Activated CD8-positive, alpha-beta T cell treated with anti-CD3 and anti-CD28 coated beads for 36 hours (primary cell): ENCODE measurements around the gene EXOC3. TPM values are rescaled to one million over a fixed set of nuclear protein-coding genes. Genes with fewer than 3 reads are reported as not detected.

Experiments used
- ATAC-seq: fragments of 200-7000 bp; cut with Tn5 transposase; one replicate; pipeline ENCODE4 v1.10.0; 2021; ENCODE audit warnings: mild to moderate bottlenecking, moderate library complexity
- CTCF ChIA-PET: fragments of 350-600 bp; sonication (Branson Sonifier 250); formaldehyde crosslinking; loops from one replicate; lab custom pipeline; 2021; ENCODE audit warnings: antibody characterized with exemption; lab: Charles Lee
- POLR2A ChIA-PET: fragments of 350-600 bp; sonication (Branson Sonifier 250); formaldehyde crosslinking; loops from one replicate; lab custom pipeline; 2021; ENCODE audit warnings: antibody characterized with exemption; lab: Charles Lee
- DNase-seq: peaks from one replicate; pipeline ENCODE4 v3.0.0-alpha.2; 2020
- H3K27ac Mint-ChIP-seq: one replicate; pipeline ENCODE4 v1.8.0; 2021; ENCODE audit warnings: mild to moderate bottlenecking, mixed read lengths
- H3K27me3 Mint-ChIP-seq: one replicate; pipeline ENCODE4 v1.8.0; 2021; ENCODE audit warnings: mixed read lengths
- H3K36me3 Mint-ChIP-seq: one replicate; pipeline ENCODE4 v1.8.0; 2021; ENCODE audit warnings: low read depth, mixed read lengths
- H3K4me1 Mint-ChIP-seq: one replicate; pipeline ENCODE4 v1.8.0; 2021; ENCODE audit warnings: low read depth, mixed read lengths
- H3K4me3 Mint-ChIP-seq: one replicate; pipeline ENCODE4 v1.8.0; 2021; ENCODE audit warnings: mild to moderate bottlenecking, moderate library complexity, mixed read lengths
- H3K9me3 Mint-ChIP-seq: one replicate; pipeline ENCODE4 v1.8.0; 2021; ENCODE audit warnings: mixed read lengths
- CTCF ChIP-seq: fragments of 200-600 bp; IDR thresholded peaks from one replicate; pipeline ENCODE4 v1.8.0; 2022; ENCODE audit warnings: antibody characterized with exemption, mild to moderate bottlenecking
- intact Hi-C: fragments of 100-400 bp; cut with micrococcal nuclease; formaldehyde crosslinking; loops from one replicate; pipeline ENCODE4 v1.10.0; 2022
- total RNA-seq, 2 experiments: library from RNA; stranded (reverse); gene quantifications; one replicate each; pipeline ENCODE4 v1.2.3, GENCODE V29; 2021

Gene EXOC3
- total RNA-seq, 2 experiments from 2014 or later, result 65.9 to 67.6 TPM

DNA sequence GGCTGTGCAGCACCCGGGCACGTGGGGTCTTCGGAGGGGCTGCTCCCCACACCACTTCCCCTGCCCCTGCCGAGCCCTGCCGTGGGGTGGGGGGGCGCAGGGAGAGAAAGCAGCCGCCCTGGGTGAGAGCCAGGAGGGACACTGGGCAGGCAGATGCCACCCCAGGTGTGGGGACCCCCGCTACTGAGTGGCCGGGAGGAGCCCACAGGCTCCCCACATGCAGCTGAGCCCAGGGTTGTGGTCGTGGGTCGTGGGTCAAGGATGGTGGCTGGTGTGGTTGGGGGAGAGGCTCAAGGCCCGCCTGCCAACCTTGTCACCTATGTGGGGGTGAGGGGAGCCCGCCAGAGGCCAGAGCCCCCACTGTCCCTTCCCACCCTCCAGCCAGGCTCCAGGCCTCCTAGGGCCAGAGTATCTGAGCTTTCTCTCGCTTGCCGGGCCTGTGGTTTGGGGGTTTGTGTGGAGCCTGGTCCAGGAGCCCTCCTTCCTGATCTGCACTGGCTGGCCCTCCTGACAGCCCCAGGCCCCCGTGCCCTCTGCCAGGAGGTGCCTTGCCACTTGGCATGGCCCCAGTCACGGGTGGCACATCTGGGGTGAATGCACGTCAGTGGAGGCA is 35.5 kb downstream of the EXOC3 start:
- H3K4me1 Mint-ChIP-seq, result no peaks in the 10 kb centered on the region
- POLR2A ChIA-PET, result interaction anchor here (1.3 kb wide), 1 partner anchor 134 kb away, joined by 3 read pairs; no protein-coding TSS in a partner anchor
- CTCF ChIA-PET, result no interaction called here
- no peak for TF ChIP-seq CTCF
- H3K27me3 Mint-ChIP-seq, result peaks cover 4% of the 10 kb centered on the region
- peaks cover 8% of the 10 kb centered on the region for H3K36me3 Mint-ChIP-seq
- H3K4me3 Mint-ChIP-seq, result no peak overlapping the region
- no peaks in the 10 kb centered on the region for H3K9me3 Mint-ChIP-seq
- DNase-seq, result no peak
- no peak overlapping the region for H3K27ac Mint-ChIP-seq
- intact Hi-C loops, result no loop called here
- ATAC-seq, result no peak

DNA sequence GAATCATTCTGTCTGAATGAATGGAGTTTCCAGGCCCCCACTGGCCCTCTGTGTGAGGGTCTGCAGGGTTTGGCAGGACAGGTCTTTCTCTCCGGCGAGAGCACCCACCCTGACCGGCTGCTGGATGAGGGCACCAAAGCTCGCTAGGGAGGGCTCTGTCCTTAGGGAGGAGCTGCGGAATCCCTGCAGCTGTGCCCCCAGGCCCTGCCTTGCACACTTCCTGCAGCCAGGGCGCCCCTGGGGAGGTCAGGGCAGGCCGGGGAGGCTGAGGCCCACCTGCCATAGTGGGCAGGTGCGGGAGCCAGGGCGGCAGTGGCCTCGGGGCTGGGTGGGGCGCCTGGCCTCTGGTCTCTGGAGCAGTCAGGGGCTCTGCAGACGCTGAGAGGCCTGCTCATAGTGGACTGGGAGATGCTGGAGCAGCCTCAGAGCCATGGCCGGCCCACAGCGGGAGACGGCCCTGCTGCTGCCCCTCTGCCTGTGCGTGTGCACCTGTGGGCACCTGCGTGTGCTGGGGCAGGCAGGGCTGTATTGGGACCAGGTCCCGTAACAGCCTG is 36.1 kb downstream of the EXOC3 start:
- CTCF ChIA-PET, result no interaction called here

DNA sequence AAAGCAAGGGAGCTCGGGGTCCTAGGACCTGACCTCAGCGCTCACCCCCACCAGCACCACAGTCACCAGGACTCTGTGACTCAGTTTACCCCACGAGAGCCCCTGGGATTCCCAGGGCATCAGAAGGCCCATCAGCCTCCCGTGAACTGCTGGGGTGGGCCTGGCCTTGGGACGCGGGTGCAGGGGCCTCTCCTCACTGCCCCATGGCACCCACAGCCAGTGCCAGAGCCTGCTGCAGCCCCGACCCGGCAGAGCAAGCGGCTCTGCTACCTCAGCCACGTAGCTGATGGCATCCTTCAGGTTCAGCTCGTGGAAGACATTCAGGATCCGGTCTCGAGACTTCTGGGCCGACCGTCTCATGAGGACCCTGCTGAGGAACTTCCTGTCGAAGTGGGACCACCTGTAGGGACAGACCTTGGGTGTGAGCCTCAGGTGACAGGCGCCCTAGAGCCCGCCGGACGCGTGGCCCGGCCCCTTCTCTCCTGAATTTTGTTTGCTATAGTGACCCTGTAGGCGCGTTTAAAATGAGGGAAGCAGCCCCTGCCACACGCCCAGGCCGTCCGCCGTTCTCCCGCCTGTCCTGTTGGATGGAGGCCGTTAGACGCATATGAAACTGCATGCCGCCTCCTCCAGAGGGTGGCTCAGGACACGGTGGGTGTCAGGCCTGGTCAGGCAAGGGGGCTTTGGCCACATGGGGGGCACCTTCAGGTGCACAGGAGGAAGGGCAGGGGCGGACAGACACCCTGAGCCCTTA is 36.8 kb downstream of the EXOC3 start:
- ChIA-PET POLR2A (interaction anchor here (1.0 kb wide), 1 partner anchor 24 kb away, joined by 3 read pairs; no protein-coding TSS in a partner anchor), CTCF (interaction anchor here (1.0 kb wide), 1 partner anchor 33 kb away, joined by 3 read pairs; no protein-coding TSS in a partner anchor)
- H3K4me3 Mint-ChIP-seq, result no peak overlapping the region
- ATAC-seq (no peak), DNase-seq (no peak)
- no peak overlapping the region for H3K27ac Mint-ChIP-seq
- H3K36me3 Mint-ChIP-seq, result peaks cover 8% of the 10 kb centered on the region
- H3K4me1 Mint-ChIP-seq, result no peaks in the 10 kb centered on the region
- peaks cover 4% of the 10 kb centered on the region for H3K27me3 Mint-ChIP-seq
- H3K9me3 Mint-ChIP-seq, result no peaks in the 10 kb centered on the region
- TF ChIP-seq CTCF, result no peak
- intact Hi-C loops, result no loop called here

More for the DNA sequence above, 36.1 kb downstream of the EXOC3 start:
- Mint-ChIP-seq H3K9me3 (no peaks in the 10 kb centered on the region), H3K4me1 (no peaks in the 10 kb centered on the region), H3K27ac (no peak overlapping the region), H3K4me3 (no peak overlapping the region), H3K36me3 (peaks cover 8% of the 10 kb centered on the region), H3K27me3 (peaks cover 4% of the 10 kb centered on the region)
- POLR2A ChIA-PET, result no interaction called here
- ATAC-seq (no peak), DNase-seq (no peak)
- intact Hi-C loops, result no loop called here
- TF ChIP-seq CTCF, result no peak

GRCh38 chr5:481347-481746 is 38.4 kb downstream of the EXOC3 start:
- Mint-ChIP-seq H3K27me3 (peaks cover 2% of the 10 kb centered on the region), H3K4me3 (no peak overlapping the region), H3K27ac (no peak overlapping the region), H3K9me3 (no peaks in the 10 kb centered on the region), H3K36me3 (peaks cover 5% of the 10 kb centered on the region), H3K4me1 (peaks cover 7% of the 10 kb centered on the region)
- DNase-seq (no peak), ATAC-seq (no peak)
- intact Hi-C loops, result no loop called here
- TF ChIP-seq CTCF, result no peak
- ChIA-PET CTCF (no interaction called here), POLR2A (no interaction called here)

GRCh38 chr5:482021-482420 is 39.0 kb downstream of the EXOC3 start:
- Mint-ChIP-seq H3K27ac (no peak overlapping the region), H3K36me3 (peaks cover 4% of the 10 kb centered on the region), H3K4me1 (peaks cover 9% of the 10 kb centered on the region), H3K4me3 (no peak overlapping the region), H3K27me3 (peaks cover 2% of the 10 kb centered on the region), H3K9me3 (no peaks in the 10 kb centered on the region)
- DNase-seq (no peak), ATAC-seq (no peak)
- ChIA-PET CTCF (no interaction called here), POLR2A (no interaction called here)
- TF ChIP-seq CTCF, result no peak
- intact Hi-C loops, result no loop called here
